Neural cell (in vitro differentiated cells): ENCODE data around the gene GRM4.

Source experiments
- CTCF ChIP-seq: fragments of 450-650 bp; IDR thresholded peaks from 2 replicates; pipeline ENCODE4 v1.5.1; 2014; ENCODE audit warnings: antibody characterized with exemption, mild to moderate bottlenecking, moderate library complexity; ENCODE audit not compliant: poor library complexity, severe bottlenecking
- EP300 ChIP-seq: fragments of 450-650 bp; conservative IDR thresholded peaks from 2 replicates; pipeline ENCODE4 v1.6.1; 2014; ENCODE audit warnings: antibody characterized with exemption, mild to moderate bottlenecking, moderate library complexity; ENCODE audit not compliant: poor library complexity, severe bottlenecking
- EZH2 ChIP-seq: fragments of 200-600, 300-800 bp; shearing (Covaris generic), sonication (generic); IDR thresholded peaks from 2 replicates; pipeline ENCODE4 v1.6.1; 2014; ENCODE audit warnings: antibody characterized with exemption, low read length, borderline replicate concordance, mild to moderate bottlenecking; ENCODE audit not compliant: insufficient read depth, poor library complexity, severe bottlenecking
- MXI1 ChIP-seq: fragments of 450-650 bp; conservative IDR thresholded peaks from 2 replicates; pipeline ENCODE4 v1.6.1; 2014; ENCODE audit warnings: antibody characterized with exemption, mild to moderate bottlenecking; ENCODE audit not compliant: poor library complexity, severe bottlenecking
- POLR2AphosphoS5 ChIP-seq: IDR thresholded peaks from 2 replicates; pipeline ENCODE4 v1.6.1; 2012
- RAD21 ChIP-seq: fragments of 450-650 bp; conservative IDR thresholded peaks from 2 replicates; pipeline ENCODE4 v1.6.1; 2014; ENCODE audit warnings: antibody characterized with exemption, mild to moderate bottlenecking, moderate library complexity
- SMC3 ChIP-seq: fragments of 450-650 bp; conservative IDR thresholded peaks from 2 replicates; pipeline ENCODE4 v1.6.1; 2014; ENCODE audit warnings: antibody characterized with exemption, mild to moderate bottlenecking, moderate library complexity; ENCODE audit not compliant: poor library complexity

DNA sequence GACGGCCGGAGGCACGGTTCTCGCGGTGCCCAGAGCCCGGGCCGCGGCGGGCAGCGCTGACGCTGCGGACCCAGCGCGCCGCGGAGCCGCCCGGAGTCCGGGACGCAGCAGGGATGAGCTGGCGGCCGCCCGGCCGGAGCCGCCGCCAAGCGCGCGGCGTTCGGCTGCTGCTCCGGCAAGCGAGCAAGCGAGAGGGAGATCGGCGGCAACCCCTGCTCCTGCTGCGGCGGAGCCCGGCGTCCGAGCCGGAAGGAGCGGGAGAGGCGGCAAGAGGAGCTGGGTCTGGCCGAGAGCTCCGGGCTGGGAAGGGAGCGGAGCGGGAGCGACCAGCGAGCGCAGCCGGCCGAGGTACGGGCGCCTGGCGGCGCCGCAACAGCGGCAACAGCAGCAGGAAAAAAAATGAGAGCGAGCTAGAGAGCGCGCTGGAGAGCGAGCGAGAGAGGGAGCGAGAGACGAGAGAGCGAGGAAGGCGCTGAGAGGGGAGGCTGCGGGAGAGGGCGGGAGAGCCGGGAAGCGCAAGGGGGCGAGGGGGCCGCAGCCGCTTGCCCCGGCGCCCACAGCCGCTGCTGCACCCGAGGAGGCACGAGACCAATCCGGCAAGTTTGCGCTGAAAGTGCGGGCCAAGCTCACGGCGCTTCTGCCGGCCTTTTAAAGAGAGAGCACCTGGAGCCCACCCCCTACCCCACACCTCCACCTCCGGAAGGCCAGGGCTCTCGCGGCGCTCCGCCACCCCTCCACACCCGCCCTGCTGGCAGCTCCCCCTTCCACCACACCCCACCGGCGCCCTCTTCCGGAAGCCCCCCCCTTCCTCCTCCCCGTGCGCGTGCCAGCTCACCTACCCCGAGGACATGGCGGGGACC lies 496 bp downstream of the GRM4 start:
- TF ChIP-seq CTCF (no peak), POLR2AphosphoS5 (peak; percentile 46), EP300 (no peak), MXI1 (peak; percentile 36), EZH2 (no peak), RAD21 (peak; percentile 56), SMC3 (peak; percentile 54)
